MV-4-11 (cell line): Measurements from ENCODE around the gene TMTC4.
"Not testable (repeated sequence)": the region's sequence is repeated elsewhere in the genome, so short reads cannot be mapped to it uniquely, and the experiment has no call there.

Experiments
- DNase-seq: peaks from one replicate; lab custom pipeline; 2025; lab: John Stamatoyannopoulos, UW

Gene TMTC4, protein sequence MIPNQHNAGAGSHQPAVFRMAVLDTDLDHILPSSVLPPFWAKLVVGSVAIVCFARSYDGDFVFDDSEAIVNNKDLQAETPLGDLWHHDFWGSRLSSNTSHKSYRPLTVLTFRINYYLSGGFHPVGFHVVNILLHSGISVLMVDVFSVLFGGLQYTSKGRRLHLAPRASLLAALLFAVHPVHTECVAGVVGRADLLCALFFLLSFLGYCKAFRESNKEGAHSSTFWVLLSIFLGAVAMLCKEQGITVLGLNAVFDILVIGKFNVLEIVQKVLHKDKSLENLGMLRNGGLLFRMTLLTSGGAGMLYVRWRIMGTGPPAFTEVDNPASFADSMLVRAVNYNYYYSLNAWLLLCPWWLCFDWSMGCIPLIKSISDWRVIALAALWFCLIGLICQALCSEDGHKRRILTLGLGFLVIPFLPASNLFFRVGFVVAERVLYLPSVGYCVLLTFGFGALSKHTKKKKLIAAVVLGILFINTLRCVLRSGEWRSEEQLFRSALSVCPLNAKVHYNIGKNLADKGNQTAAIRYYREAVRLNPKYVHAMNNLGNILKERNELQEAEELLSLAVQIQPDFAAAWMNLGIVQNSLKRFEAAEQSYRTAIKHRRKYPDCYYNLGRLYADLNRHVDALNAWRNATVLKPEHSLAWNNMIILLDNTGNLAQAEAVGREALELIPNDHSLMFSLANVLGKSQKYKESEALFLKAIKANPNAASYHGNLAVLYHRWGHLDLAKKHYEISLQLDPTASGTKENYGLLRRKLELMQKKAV

DNA sequence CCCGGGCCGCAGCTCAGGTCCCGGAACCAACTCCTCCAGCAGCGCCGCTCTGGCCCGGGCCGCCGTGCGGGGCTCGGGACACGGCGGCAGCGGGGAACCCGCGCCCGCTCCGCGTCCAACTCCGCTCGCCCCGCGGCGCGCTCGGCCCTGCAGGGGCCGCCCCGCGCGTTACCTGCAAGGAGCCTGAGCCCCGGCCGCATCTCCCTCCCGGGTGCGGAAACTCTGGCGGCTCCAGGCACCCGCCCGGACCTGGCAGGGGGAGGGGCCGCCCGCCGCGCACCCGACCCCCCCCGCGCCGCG is at the start of gene TMTC4:
TSS of gene TMTC4 (minus strand) at position 224 of the 300 bp plus-strand sequence. CDS start 4,433 bp downstream, outside the sequence.
- no peak for DNase-seq

DNA sequence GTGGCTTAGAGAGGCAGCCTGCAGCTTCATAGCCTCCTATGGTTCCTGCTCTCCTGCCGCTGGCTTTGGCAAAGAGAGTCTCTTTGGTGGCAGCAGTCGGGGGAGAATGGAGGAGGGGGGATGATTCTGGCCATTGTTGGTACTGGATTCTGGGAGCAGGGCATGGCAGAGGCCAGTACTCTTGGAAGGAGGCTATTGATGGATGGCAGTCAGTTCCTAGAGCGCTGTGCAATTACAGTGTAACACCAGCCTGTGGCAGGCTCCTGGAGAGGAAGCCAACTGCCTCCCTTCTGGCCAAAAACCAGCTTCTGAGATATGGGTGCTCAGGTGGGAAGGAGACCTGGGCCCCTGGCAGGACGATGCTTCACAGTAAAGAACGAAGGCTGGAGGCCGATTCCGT is 47.9 kb upstream of the TMTC4 start:
- DNase-seq, result no peak

DNA sequence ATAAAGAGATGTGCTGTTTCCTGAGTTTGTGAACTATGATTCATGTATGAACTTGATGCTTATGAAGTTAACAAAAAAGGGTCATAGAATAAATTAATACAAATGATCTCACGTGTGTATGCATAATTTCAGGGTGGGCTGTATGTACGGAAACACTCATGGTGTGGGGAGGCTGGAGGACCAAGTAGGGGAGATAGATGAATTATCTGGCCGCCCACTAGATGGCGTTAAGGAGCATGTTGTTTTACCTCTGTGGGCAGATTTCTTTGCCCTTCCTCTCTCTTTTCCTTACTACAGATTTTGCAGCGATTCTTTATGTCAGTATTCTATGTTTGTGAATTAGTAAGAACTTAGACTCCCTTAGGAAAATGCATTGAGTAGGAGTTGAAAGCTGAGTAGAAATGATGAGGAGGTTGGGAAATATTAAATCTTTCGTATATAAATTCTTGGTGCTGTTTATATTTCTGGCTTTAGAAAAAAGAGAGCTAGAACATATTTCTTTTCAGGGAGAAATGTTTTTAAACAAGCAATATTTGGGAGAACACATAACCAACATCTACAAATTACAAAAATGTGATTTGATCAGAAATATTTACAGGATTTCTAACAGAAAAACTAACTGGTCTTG is 47.4 kb upstream of the TMTC4 start:
- DNase-seq, result peak; percentile 35

DNA sequence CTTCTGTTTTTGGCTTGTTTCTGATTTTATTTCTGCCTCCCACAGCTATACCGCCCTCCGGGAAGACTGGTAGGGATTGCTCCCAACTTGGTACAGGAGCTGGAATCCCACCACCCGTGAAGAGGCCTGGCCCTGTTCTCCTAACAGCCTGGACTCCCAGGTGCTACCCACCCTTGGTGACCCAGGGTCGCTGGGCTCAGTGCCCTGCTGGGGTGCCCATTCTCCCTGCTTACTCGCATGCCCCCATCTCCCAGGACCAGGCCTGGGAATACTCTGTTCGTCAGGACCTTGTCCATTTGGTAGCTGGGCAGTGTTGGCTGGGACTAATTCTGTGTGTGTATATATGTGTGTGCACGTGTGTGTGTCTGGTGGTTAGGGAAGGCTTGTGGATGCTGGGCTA is 41.0 kb upstream of the TMTC4 start:
- DNase-seq, result no peak

DNA sequence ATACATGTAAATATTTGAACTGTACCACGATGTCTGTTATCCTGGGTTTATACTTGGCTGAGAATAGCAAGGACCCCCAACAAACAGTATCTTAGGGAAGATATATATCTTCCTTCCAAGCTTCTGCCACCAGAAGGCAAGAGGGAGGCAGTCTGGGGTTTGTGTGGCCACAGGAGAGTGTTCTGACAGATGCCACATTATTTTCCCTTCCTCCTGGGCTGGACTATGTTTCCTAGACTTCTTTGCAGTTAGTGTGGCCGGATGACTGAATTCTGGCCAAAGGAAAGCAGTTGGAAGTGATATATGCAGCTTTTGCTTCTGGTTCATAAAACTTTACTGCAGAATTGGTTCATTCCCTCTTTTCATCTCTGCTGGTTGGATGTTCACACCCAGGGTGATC is 39.9 kb upstream of the TMTC4 start:
- no peak for DNase-seq

DNA sequence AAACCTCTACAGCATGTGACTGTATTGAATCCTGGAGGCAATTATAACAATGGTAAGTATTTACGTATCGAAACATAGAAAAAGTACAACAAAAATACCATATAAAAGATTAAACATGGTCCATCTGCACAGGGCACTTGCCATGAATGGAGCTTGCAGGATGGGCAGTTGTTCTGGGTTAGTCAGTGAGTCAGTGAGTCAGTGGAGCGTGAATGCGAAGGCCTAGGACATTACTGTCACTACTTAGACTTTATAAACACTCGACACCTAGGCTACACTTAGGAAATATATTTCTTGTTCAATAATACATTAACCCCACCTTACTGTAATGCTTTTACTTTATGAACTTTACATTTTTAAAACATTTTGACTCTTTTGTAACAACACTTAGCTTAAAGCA is 35.6 kb upstream of the TMTC4 start:
- no peak for DNase-seq

DNA sequence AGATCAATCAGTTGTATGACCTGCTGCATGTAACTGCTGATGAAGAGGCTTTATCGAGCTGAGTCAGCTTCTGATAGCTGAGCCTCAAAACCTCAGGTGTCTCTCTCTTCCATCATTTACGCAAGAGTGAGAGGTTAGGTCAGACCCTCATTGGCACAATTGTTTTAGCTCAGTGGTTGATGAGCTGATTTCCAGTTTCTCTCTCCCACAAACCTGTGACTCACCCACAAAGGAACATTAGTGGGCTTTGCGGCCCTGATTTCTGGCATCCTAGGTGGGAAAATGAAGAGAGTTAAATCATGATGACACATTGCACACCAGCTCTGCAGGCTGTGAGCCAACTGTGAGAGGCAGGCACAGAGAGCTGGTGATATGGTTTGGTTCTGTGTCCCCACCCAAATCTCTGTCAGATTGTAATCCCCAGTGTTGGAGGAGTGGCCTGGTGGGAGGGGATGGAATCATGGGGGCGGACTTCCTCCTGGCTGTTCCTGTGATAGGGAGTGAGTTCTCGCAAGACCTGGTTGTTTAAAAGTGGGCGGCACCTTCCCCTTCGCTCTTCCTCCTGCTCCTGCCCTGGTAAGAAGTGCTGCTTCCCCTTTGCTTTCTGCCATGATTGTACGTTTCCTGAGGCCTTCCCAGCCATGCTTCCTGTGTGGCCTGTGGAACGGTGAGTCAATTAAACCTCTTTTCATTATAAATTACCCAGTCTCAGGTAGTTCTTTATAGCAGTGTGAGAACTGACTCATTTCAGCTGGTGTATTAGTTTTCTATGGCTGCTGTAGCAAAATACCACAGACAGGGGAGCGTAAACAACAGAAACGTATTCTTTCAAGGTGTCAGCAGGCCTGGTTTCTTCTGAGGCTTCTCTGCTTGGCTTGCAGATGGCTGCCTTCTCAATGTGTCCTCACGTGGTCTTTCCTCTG is 33.5 kb upstream of the TMTC4 start:
- DNase-seq, result peak; percentile 44

DNA sequence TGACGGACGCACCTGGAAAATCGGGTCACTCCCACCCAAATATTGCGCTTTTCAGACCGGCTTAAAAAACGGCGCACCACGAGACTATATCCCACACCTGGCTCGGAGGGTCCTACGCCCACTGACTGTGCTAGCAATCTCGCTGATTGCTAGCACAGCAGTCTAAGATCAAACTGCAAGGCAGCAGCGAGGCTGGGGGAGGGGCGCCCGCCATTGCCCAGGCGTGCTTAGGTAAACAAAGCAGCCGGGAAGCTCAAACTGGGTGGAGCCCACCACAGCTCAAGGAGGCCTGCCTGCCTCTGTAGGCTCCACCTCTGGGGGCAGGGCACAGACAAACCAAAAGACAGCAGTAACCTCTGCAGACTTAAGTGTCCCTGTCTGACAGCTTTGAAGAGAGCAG is 23.7 kb upstream of the TMTC4 start:
- DNase-seq, result not testable (repeated sequence)

DNA sequence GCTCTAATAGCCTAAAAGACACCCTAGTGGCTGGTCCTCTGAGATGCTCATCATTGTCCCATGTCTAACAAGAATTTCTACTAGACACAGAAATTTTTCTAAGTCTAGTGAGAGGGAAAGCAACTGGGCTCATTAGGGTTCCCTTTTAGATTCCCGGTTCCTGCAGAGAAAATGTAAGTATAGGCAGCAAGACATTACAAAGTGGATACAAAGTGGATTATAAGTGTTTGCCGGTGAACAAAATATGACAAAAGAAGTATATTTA is 20.8 kb upstream of the TMTC4 start:
- DNase-seq, result no peak

DNA sequence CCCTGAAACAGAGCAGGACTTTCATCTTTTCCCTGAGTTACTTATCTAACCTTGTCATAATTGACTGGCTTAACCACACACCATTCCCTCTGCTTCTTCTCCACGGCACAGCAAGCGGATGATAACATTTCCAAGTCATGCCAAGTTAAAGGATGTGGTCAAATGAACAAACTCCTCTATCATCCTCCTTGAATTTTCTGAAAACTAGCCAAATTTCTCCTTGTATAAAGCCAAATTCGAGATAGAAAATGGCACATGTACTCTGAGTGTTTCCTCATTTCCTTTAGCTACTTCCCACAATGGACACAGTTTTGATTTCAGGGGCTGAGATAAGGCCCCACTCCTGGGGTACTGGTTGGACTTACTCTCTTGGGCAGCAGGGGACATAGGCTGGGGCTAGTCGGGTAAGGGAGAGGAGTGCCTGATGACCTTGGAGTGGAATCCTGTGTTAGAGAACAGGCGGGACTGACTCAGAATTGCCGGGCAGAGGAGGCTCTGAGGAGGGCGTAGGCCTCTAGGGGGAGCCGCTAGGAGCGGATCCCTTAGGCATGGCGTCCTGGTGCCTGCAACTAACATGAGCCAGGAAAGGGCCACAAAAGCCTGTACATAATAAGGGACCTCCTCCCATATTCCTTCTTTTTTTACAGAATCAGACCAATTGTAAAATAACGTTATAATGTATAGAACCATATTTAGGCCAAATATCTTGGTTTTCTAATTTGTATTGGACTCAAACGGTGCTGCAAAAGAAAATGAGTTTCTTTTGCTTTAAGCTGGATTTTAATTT is 20.3 kb upstream of the TMTC4 start:
- DNase-seq, result no peak

DNA sequence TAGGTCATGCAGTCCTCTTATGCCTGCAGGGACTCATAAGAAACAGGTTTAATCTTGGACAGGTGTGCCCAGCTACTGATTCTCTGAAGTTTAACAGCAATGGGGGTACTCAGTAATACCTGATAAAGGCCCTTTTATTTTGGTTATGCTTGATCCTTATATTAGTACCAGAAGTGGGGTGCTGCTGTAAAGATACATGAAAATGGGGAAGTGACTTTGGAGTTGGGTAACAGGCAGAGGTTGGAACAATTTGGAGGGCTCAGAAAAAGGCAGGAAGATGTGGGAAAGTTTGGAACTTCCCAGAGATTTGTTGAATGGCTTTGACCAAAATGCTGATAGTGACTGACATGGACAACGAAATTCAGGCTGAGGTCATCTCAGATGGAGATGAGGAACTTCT is 14.6 kb upstream of the TMTC4 start:
- DNase-seq, result no peak

DNA sequence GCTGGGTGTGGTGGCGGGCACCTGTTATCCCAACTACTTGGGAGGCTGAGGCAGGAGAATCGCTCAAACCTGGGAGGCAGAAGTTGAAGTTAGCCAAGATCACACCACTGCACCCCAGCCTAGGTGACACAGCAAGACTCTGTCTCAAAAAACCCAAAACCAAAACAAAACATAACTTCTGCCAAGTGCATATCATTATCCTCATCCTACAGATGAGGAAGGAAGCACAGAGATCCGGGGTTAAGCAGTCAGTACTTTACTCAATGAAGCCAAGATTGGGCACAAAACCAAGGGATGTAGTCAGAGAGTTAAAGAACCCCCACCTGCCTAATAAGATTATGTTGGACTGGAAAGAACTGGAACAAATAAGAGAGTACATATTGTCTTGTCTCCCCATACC is 5.5 kb upstream of the TMTC4 start:
- peak; percentile 11 for DNase-seq

DNA sequence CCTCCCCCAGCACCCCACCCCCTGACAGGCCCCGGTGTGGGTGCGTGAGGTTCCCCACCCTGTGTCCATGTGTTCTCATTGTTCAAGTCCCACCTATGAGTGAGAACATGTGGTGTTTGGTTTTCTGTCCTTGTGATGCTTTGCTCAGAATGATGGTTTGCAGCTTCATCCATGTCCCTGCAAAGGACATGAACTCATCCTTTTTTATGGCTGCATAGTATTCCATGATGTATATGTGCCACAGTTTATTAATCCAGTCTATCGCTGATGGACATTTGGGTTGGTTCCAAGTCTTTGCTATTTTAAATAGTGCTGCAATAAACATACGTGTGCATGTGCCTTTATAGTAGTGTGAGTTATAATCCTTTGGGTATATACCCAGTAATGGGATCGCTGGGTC is 2.5 kb upstream of the TMTC4 start:
- DNase-seq, result not testable (repeated sequence)

DNA sequence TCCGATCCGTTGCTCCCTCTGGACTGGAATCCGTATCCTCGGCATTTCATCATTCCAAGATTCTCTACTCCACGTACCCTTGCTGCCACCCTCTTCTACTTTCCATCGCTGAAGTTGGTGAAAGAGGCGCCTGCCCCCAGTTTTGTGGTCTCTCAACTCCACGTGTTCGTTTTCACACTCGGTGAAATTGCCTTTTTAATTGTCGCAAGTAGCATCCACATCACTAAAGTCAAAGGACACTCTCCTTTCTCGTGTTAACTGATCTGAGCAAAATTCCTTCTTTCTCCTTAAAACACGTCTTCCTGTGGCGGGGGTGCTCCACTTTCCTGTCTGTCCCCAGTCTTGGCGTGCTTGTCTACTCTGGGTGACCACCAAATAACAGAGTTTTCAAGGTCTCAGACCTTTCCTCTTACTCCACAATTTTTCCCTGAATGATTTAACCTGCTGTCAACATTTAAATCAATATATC is 1.1 kb upstream of the TMTC4 start:
- DNase-seq, result no peak

DNA sequence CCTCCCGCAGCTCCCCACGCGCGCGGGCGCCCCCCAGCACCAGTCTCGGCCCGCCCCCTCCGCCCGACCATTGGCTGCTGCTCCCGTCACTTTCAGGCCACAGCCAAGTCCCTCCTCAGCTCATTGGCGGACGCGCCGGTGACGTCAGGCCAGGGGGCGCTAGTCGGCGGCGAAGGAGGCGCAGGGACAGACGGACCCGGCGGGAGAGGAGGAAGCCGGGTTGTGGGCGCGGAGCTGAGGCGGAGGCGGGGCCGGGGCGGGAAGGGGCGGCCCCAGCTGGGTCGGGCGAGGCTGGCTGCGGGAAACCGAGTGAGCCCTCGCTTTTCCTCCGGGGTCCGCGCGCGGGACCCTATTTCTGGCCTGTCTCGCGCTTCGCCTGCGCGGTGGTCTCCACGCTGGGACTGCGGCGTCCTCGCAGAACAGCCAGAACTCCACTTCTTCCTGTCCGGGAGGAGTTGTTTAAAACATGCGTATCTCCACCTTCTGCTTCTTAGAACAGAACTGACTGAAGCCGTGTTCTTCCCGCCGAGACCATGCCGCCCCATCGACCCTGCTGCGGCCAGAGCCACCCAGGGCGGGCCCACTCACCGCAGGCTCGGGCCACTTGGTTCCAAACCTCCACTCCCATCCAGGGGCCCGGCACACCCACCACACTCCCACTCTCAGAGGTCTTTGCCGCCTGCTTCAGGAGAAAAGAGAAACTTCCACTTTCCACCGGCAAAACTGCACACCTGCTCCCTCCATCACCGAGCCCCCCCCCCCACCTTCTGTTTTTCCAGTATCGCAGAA is 471 bp upstream of the TMTC4 start:
- DNase-seq, result peak; percentile 97

DNA sequence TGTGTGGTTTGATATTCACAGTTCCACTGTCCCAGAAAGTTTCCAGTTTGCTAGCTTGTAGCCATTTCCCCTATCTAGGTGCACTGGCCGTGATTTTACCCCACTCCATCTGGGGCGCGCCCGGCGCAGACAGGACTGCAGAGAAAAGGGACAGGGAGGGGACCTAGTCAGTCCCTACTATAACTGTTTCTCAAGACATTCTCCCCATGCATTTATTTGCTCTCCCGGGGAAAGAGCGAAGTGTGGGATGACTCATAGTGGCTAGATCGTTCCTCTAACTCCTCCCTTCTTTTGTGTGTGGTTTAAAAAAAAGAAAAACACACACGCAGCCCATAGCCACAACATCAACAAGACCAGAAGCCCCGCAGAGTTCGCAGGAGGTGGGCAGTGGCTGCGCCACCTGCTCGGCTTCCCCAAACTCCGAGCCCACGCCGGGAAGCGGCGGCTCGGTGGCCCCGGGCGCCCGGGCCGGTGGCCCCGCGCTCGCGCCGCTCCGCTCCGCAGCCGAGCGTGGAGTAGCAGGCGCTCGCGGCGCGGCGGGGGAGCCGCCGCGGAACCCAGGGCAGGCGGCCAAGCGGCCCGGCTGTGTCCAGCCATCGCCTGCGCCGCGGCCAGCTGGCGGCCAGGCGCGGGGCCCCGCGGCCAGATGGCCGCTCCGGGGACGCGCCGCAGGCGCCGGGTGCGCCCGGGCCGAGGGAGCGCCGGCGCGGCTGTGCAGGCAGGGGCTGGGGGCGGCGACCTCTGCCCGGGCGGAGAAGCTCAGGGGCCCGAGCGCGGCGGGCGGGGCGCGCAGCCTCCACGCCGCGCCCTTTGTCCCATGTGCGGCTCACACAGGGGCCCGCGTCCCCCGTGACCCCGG is 653 bp downstream of the TMTC4 start:
- peak; percentile 91 for DNase-seq

DNA sequence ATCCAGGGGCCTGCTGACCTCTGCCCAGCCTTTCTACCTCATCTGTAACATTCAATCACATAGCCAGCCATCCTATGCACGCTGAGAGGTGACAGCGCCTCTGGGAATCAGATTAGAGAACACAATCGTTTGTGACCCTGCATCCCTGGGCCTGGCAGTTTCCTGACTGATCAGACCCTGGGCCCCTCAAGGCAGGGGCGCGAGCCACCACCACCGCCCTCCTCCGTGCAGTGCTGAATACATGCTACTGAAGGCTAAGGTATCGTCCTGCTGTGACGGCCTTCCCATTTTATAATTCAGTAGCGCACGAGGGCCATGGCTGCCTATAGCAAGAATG is 1.3 kb downstream of the TMTC4 start:
- no peak for DNase-seq

DNA sequence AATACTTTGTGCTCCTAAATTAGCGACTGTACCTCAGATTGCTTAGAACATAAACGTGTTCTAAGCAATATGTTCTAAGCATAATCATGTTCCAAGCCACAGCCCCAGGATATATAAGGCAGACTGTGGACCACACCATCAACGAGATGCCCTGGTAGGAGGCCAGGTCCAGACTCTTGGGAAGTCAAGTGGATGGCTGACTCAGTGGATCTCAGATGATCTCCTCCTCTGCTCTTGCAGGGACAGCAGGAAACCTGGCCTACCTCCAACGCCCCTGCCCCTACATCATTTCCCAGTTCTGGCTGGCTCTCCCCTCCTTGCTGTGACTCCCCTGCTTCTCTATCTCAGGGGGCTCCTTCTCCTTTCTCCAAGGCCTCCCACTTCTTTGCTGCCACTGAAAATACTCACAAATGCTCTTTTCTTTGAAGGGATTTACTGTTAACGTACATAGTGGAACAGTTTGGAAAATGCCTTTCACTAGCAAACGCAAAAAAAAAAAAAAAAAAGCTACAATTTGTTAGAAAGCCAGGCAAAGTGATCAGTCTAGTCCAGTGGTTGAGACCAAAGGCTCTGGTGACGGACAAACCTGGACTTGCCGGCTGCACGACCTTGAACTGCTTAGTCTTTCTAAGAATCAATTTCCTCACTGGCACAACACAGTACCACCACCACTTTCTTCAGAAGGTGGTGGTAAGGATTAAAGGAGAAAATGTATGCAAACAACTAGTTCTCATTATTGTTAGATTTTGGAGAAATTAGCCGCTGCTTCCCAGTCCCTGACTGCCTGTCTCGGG is 3.0 kb downstream of the TMTC4 start:
- no peak for DNase-seq

DNA sequence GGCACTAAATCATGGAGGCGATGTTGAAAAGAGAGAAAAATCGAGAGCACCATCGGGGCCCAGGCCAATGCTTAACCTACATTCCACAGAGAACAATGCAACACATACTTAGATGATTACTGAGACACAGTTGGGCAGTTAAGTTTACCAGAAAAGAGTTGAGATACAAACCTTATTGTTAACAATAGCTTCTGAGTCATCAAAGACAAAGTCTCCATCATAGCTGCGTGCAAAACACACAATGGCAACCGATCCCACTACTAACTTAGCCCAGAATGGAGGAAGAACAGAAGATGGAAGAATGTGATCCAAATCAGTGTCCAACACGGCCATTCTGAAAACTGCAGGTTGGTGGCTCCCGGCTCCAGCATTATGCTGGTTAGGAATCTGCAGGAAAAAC is 6.2 kb downstream of the TMTC4 start:
- no peak for DNase-seq
